Hematopoietic multipotent progenitor cell treated with erythropoietin and hydrocortisone succinate and interleukin-3 and kit ligand, for 8 days (in vitro differentiated cells): ENCODE results near the gene STX2.
"Not testable (repeated sequence)": the region's sequence is repeated elsewhere in the genome, so short reads cannot be mapped to it uniquely, and the experiment has no call there.

Source experiments
- DNase-seq: peaks from one replicate; pipeline ENCODE4 v3.0.0-alpha.2; 2015

Gene STX2

GRCh38 chr12:130795906-130796305 is 43.1 kb downstream of the STX2 start:
- DNase-seq: no peak

GRCh38 chr12:130793554-130793849 is 45.5 kb downstream of the STX2 start:
- DNase-seq: no peak

GRCh38 chr12:130792821-130793553 is 46.1 kb downstream of the STX2 start:
- no peak for DNase-seq

- no peak for DNase-seq
Observed at GRCh38 chr12:130791629-130792028, 47.4 kb downstream of the STX2 start.

DNA sequence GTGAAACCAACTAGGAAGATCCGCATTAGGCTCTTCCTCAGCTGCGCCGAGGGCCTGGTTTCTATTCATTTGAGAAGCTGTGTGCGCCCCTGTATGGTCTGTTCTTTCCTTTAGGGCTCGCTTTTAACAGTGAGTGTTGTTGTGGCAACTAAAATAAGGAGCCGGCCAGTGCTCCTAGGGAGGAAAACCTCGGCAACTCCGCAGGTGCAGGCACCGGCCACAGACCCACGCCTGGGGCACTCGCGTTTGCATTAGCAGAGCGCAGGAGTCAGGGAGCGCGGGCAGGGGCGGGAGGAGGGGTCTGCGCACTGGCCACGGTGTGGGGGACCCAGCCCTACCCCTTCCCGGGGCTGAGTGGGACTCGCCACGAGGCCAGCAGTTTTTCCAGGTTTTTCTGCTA is 50.5 kb downstream of the STX2 start:
- DNase-seq: no peak

DNA sequence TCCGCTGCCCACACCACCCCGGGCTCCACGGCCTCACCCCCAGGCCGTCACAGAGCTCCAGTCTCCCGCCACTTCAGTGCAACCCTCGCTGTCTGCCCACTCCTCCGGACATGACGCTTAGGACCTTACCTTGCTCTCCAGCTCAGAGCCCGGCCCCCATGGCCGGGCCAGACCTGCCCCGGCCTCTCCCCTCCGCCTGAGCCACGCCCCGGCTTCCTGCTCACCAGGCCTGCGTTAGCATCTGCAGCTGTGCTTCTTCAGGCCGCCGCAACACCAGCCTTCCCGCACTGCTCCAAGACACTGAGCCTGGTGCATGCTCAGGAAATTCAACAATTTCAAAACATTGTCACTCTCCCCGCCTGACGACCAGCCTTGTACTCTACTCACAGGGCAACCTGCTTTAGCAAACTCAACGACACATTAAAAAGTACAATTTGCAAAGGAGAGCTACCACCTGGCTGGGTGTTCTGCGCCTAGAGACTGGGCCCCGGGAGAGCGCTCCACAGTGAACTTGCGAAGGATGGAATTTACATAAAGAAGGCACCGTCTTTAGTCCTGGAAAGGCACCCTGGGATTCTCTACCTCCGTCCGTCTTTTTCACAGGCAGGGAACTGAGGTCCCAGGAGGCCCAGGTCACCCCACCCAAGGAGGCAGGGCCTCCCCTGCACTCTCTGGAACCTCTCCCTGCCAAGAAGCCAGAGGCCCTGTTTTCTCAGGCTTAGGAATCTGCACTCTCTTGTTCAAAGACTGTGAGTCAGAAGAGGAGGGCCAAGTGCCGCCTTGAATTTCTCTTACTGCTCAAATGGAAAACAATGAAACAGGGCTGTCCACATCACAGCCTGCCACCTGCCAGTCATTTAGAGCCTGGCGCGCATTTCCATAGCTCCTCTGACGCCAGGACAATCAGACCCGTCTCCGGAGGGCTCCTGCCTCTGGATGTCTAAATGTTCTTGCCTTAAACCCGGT is 51.3 kb downstream of the STX2 start:
- no peak for DNase-seq

- DNase-seq: no peak
Observed at GRCh38 chr12:130787041-130787440, 52.0 kb downstream of the STX2 start.

- DNase-seq: no peak
Observed at GRCh38 chr12:130783110-130783715, 55.8 kb downstream of the STX2 start.

DNA sequence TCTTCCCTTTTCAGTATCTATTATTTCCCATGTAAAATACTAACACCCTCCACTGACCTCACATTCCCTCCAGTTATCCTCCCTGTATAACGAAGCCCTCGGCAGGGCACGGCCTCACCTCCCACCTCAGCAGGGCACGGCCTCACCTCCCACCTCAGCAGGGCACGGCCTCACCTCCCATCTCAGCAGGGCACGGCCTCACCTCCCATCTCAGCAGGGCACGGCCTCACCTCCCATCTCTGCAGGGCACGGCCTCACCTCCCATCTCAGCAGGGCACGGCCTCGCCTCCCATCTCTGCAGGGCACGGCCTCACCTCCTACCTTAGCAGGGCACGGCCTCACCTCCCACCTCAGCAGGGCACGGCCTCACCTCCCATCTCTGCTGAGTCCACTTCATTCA is 56.8 kb downstream of the STX2 start:
- DNase-seq: not testable (repeated sequence)

GRCh38 chr12:130780880-130781575 is 58.0 kb downstream of the STX2 start:
- no peak for DNase-seq

- DNase-seq: no peak
Observed at GRCh38 chr12:130780325-130780724, 58.7 kb downstream of the STX2 start.

- no peak for DNase-seq
Observed at GRCh38 chr12:130778776-130779175, 60.3 kb downstream of the STX2 start.

DNA sequence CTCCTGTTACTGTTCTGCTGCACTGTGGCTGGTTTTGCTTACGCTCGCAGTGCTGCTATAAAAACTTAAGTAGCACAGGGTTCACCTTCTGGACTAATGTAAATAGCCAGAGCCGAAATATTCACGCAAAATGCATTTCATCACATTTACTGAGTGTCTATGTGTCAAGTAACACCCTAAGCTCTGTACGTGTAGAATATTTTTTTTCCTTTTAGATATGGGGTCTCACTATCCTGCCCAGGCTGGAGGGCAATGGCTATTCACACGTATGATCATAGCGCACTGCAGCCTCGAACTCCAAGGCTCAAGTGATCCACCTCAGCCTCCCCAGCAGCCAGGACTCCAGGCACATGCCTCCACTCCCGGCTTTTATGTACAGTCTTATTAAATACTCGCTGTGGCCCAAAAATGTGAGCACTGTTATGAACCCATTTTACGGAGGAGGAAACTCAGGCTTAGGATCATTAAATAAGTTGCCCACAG is 62.2 kb downstream of the STX2 start:
- DNase-seq: no peak

DNA sequence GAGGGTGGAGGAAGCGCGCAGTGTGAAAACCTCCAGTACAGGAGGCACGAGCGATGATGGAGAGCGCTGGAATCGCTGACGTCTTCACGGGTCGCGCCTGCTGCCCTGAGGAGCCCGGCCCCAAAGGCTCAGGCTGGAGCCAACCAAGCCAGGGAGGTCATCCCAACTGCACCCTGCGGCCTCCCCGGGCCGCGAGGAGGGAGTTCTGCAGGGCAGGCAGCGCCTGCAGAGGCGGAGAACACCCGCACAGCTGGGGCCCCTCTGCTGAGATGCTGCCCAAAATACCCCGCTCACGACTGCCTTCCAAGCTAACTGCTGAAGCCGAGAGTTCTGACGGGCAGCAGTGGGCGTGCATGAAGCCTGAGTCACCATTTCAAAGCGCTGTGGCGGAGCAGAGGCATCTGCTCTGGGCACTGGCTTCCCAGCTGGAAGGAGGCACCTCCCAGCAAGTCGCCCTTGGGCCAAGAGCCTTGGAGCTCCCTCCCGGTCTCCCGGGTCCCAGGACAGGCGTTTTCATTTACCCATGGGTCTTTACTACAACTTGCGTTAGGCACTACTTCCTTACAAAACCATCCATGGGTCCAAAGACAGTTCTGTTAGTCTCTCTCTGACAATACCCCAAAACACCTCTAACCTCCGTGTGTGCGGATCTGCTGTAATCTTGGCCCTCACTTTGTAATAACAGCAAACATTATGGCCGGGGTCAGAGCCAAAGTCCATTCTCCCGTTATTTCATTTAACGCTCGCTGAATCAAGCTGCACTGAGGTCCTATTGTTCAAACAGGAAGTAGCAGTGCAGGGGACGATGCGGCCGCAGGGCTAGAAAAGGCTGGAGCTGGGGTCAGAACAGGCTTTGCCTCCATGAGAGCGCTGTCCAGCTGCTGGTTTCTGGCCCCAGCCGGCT is 62.8 kb downstream of the STX2 start:
- peak; percentile 10 for DNase-seq

GRCh38 chr12:130770413-130771028 is 68.5 kb downstream of the STX2 start:
- DNase-seq: no peak

GRCh38 chr12:130768120-130768519 is 70.9 kb downstream of the STX2 start:
- DNase-seq: no peak

GRCh38 chr12:130766470-130766869 is 72.6 kb downstream of the STX2 start:
- no peak for DNase-seq

DNA sequence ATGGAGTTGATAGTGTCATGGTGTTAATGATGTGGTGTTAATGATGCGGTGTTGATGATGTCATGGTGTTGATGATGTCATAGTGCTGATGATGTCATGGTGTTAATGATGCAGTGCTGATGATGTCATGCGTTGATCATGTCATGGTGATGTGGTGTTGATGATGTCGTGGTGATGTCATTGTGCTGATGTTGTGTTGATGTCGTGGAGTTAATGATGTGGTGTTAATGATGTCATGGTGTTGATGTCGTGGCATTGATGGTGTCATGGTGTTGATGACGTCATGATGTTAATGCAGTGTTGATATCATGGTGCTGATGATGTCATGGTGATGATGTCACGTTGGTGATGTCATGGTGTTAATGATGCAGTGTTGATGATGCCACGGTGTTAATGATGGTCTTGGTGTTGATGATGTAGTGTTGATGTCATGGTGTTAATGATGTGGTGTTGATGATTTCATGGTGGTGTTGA is 73.8 kb downstream of the STX2 start:
- DNase-seq: peak; percentile 20

DNA sequence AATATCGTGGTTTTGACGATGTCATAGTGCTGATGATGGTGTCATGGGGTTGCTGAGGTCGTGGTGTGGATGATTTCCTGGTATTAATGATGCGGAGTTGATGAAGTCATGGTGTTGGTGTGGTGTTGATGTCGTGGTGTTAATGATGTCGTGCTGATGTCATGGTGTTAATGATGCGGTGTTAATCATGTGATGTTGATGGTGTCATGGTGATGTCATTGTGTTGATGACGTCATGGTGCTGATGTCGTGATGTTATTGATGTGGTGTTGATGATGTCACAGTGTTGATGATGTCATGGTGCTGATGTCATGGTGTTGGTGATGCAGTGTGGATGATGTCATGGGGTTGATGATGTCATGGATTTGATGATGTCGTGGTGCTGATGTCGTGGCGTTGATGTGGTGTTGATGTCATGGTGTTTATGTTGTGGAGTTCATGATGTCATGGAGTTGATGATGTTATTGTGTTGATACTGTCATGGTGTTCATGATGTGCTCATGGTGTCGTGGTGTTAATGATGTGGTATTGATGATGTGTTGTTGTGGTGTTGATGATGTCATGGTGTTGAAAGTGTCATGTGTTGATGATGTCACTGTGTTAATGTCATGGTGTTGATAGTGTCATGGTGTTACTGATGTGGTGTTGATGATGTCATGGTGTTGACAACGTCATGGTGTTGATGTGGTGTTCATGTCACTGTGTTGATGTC is 74.4 kb downstream of the STX2 start:
- peak; percentile 32 for DNase-seq

GRCh38 chr12:130764073-130764472 is 75.0 kb downstream of the STX2 start:
- DNase-seq: peak; percentile 21

- DNase-seq: no peak
Observed at GRCh38 chr12:130762319-130762675, 76.8 kb downstream of the STX2 start.
